Measurements from ENCODE around the gene CCDC85C. TPM values are rescaled to one million over a fixed set of nuclear protein-coding genes. Genes with fewer than 3 reads are reported as not detected.

The CCDC85C gene
- total RNA-seq, 2 experiments from 2014 or later = 6.4 to 15.0 TPM

- no peaks in the 10 kb centered on the region for H3K79me2 ChIP-seq (ENCODE audit: insufficient read depth, low read depth, low read length)
Measured at GRCh38 chr14:99586054-99586760, 17.8 kb downstream of the CCDC85C start.

GRCh38 chr14:99584823-99585222 lies 19.2 kb downstream of the CCDC85C start:
- Histone ChIP-seq H3K27ac (ENCODE audit: low read depth, low read length, poor library complexity, severe bottlenecking) (no peak overlapping the region), H4K20me1 (ENCODE audit: insufficient read depth, low read length) (no peaks in the 10 kb centered on the region), H3K79me2 (ENCODE audit: insufficient read depth, low read depth, low read length) (no peaks in the 10 kb centered on the region), H3K4me3 (ENCODE audit: low read depth, low read length, poor library complexity, severe bottlenecking) (no peak overlapping the region), H3K4me2 (ENCODE audit: low read length) (no peak overlapping the region), H3K36me3 (ENCODE audit: insufficient read depth, low read length) (no peaks in the 10 kb centered on the region), H3K4me1 (ENCODE audit: insufficient read depth, low read length, poor library complexity, severe bottlenecking) (peaks cover 11% of the 10 kb centered on the region), H3K9me2 (ENCODE audit: insufficient read depth, low read length) (no peaks in the 10 kb centered on the region), H2AFZ (ENCODE audit: low read length) (no peak overlapping the region), H3K9me3 (ENCODE audit: low read length) (no peaks in the 10 kb centered on the region)
- no TSS peak for BruUV-seq (replicated peaks)
- intact Hi-C loops (cut with micrococcal nuclease; ENCODE audit: unreplicated experiment) = no loop called here
- POLR2A ChIA-PET = interaction anchor here (1.0 kb wide), 1 partner anchor 9 kb away, joined by 3 read pairs; no protein-coding TSS in a partner anchor
- CTCF ChIA-PET (ENCODE audit: unreplicated experiment) = no interaction called here
- TF ChIP-seq CTCF (conservative IDR thresholded peaks at IDR 0.05; ENCODE audit: low read length) (no peak), EZH2phosphoT487 (IDR thresholded peaks at IDR 0.05; ENCODE audit: borderline replicate concordance, low read depth, low read length) (no peak)
- no peak for DNase-seq (ENCODE audit: low spot score)

More at GRCh38 chr14:99586054-99586760, 17.8 kb downstream of the CCDC85C start:
- Histone ChIP-seq H3K9me2 (ENCODE audit: insufficient read depth, low read length) (no peaks in the 10 kb centered on the region), H3K36me3 (ENCODE audit: insufficient read depth, low read length) (no peaks in the 10 kb centered on the region), H3K9me3 (ENCODE audit: low read length) (no peaks in the 10 kb centered on the region), H3K27ac (ENCODE audit: low read depth, low read length, poor library complexity, severe bottlenecking) (no peak overlapping the region), H4K20me1 (ENCODE audit: insufficient read depth, low read length) (no peaks in the 10 kb centered on the region), H3K4me3 (ENCODE audit: low read depth, low read length, poor library complexity, severe bottlenecking) (no peak overlapping the region), H3K4me1 (ENCODE audit: insufficient read depth, low read length, poor library complexity, severe bottlenecking) (peaks cover 11% of the 10 kb centered on the region), H2AFZ (ENCODE audit: low read length) (no peak overlapping the region), H3K4me2 (ENCODE audit: low read length) (no peak overlapping the region)
- TF ChIP-seq EZH2phosphoT487 (IDR thresholded peaks at IDR 0.05; ENCODE audit: borderline replicate concordance, low read depth, low read length) (no peak), CTCF (conservative IDR thresholded peaks at IDR 0.05; ENCODE audit: low read length) (no peak)
- no peak for DNase-seq (ENCODE audit: low spot score)
- ChIA-PET CTCF (ENCODE audit: unreplicated experiment) (interaction anchor here (1.2 kb wide), 1 partner anchor 14 kb away, joined by 3 read pairs; no protein-coding TSS in a partner anchor), POLR2A (no interaction called here)
- intact Hi-C loops (cut with micrococcal nuclease; ENCODE audit: unreplicated experiment) = no loop called here
- BruUV-seq (replicated peaks) = no TSS peak

GRCh38 chr14:99581938-99582337 lies 22.1 kb downstream of the CCDC85C start:
- TF ChIP-seq EZH2phosphoT487 (IDR thresholded peaks at IDR 0.05; ENCODE audit: borderline replicate concordance, low read depth, low read length) (no peak), CTCF (conservative IDR thresholded peaks at IDR 0.05; ENCODE audit: low read length) (no peak)
- Histone ChIP-seq H4K20me1 (ENCODE audit: insufficient read depth, low read length) (no peaks in the 10 kb centered on the region), H3K4me1 (ENCODE audit: insufficient read depth, low read length, poor library complexity, severe bottlenecking) (peaks cover 22% of the 10 kb centered on the region), H3K36me3 (ENCODE audit: insufficient read depth, low read length) (no peaks in the 10 kb centered on the region), H3K4me3 (ENCODE audit: low read depth, low read length, poor library complexity, severe bottlenecking) (no peak overlapping the region), H2AFZ (ENCODE audit: low read length) (no peak overlapping the region), H3K9me2 (ENCODE audit: insufficient read depth, low read length) (no peaks in the 10 kb centered on the region), H3K27ac (ENCODE audit: low read depth, low read length, poor library complexity, severe bottlenecking) (no peak overlapping the region), H3K9me3 (ENCODE audit: low read length) (no peaks in the 10 kb centered on the region), H3K4me2 (ENCODE audit: low read length) (no peak overlapping the region), H3K79me2 (ENCODE audit: insufficient read depth, low read depth, low read length) (no peaks in the 10 kb centered on the region)
- no peak for DNase-seq (ENCODE audit: low spot score)
- no TSS peak for BruUV-seq (replicated peaks)
- POLR2A ChIA-PET = no interaction called here
- CTCF ChIA-PET (ENCODE audit: unreplicated experiment) = no interaction called here
- intact Hi-C loops (cut with micrococcal nuclease; ENCODE audit: unreplicated experiment) = no loop called here

Data from OCI-LY7 (cell line).